ENCODE measurements around the gene BGN. TPM values are rescaled to one million over a fixed set of nuclear protein-coding genes. Genes with fewer than 3 reads are reported as not detected.

Gene BGN
- polyA plus RNA-seq, 3 donors = not detected

DNA sequence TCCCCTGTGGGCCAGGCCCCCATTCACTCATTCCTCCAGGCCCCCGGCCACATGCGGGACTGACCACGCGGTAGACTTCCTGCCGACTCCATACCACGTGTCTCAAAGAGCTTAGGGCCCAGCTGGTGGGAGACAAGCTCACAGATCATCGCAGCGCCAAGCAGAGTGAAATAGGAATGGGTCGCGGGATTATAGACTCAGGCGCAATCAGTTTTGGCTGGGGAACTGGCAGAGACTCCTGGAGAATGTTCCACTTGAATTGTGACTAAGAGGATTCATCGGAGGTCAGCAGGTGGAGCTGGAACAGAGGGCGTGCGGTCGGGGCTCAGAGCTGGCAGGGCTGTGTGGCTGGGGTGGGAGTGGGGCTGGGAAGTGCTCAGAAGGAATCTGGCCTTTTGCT, 38.3 kb downstream of the BGN start:
- 93% methylated on average over 6 of the region's 15 CpGs for WGBS (ENCODE audit: insufficient coverage)

DNA sequence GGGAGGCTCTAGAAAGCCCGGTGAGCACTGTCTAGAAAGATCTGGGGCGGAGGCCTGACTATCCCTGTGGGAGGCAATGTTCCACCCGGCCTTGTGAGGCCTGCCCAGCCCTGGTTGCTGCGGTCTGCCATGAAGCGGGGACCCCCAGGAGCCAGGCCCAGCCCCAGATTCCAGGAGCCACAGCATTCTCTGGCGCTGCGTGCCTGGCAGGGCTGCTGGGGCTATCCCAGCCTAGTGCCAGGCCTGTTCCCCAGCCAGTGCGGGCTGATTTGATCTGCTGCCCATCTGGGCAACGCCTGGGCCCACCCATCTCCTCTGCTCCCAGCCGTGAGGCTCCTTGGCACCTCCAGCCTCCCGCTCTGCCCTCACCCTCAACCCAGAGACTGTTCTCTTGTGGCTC, 42.3 kb downstream of the BGN start:
- Mint-ChIP-seq H3K4me3 (no peak overlapping the region), H3K27me3 (ENCODE audit: low read depth in 3 of 3) (peaks cover 5 to 24% (median 6%) of the 10 kb centered on the region in 3 donors), H3K4me1 (no peaks in the 10 kb centered on the region), H3K9me3 (peaks cover 0 to 2% (median 0%) of the 10 kb centered on the region in 7 donors), H3K36me3 (no peaks in the 10 kb centered on the region), H3K27ac (no peak overlapping the region)
- Histone ChIP-seq H2AFZ (ENCODE audit: insufficient read depth, low read depth, low read length, poor library complexity, severe bottlenecking) (no peak overlapping the region), H3K79me2 (ENCODE audit: insufficient read depth, low read length) (no peaks in the 10 kb centered on the region), H3K4me1 (ENCODE audit: control insufficient read depth in 1 of 2, insufficient read depth in 2 of 2, low read length in 2 of 2) (no peaks in the 10 kb centered on the region), H3K27me3 (ENCODE audit: control insufficient read depth in 2 of 2, insufficient read depth in 2 of 2, low read length in 2 of 2) (no peaks in the 10 kb centered on the region), H3K9ac (ENCODE audit: insufficient read depth, low read length, poor library complexity, severe bottlenecking) (no peak overlapping the region), H3K9me3 (replicated peaks in 1 of 2; ENCODE audit: control insufficient read depth in 1 of 2, insufficient read depth in 1 of 2, low read length in 2 of 2) (no peaks in the 10 kb centered on the region), H3K27ac (ENCODE audit: low read depth in 1 of 2, low read length in 2 of 2) (no peak overlapping the region), H4K20me1 (ENCODE audit: insufficient read depth, low read length) (no peaks in the 10 kb centered on the region), H3K36me3 (replicated peaks in 1 of 2; ENCODE audit: control insufficient read depth in 1 of 2, insufficient read depth in 2 of 2, low read length in 2 of 2) (no peaks in the 10 kb centered on the region), H3K4me3 (replicated peaks in 1 of 3; ENCODE audit: low read depth in 2 of 3, low read length in 3 of 3) (no peak overlapping the region), H3K4me2 (replicated peaks; ENCODE audit: extremely low read depth, low read length, poor library complexity, severe bottlenecking) (no peak overlapping the region)
- TF ChIP-seq, protein P1, sequence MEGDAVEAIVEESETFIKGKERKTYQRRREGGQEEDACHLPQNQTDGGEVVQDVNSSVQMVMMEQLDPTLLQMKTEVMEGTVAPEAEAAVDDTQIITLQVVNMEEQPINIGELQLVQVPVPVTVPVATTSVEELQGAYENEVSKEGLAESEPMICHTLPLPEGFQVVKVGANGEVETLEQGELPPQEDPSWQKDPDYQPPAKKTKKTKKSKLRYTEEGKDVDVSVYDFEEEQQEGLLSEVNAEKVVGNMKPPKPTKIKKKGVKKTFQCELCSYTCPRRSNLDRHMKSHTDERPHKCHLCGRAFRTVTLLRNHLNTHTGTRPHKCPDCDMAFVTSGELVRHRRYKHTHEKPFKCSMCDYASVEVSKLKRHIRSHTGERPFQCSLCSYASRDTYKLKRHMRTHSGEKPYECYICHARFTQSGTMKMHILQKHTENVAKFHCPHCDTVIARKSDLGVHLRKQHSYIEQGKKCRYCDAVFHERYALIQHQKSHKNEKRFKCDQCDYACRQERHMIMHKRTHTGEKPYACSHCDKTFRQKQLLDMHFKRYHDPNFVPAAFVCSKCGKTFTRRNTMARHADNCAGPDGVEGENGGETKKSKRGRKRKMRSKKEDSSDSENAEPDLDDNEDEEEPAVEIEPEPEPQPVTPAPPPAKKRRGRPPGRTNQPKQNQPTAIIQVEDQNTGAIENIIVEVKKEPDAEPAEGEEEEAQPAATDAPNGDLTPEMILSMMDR (IDR thresholded peaks at IDR 0.05) = no peak
- WGBS (ENCODE audit: insufficient coverage) = 97% methylated on average over 9 of the region's 11 CpGs
- intact Hi-C loops (cut with micrococcal nuclease) = loop anchor here in 1 of 2 donors (5.0 kb wide), 1 partner anchor 130 kb away; no protein-coding TSS in a partner anchor
- DNase-seq = no peak

More for the DNA sequence above, 38.3 kb downstream of the BGN start:
- TF ChIP-seq, protein P1 (IDR thresholded peaks at IDR 0.05) = no peak
- Histone ChIP-seq H2AFZ (ENCODE audit: insufficient read depth, low read depth, low read length, poor library complexity, severe bottlenecking) (no peak overlapping the region), H3K27me3 (ENCODE audit: control insufficient read depth in 2 of 2, insufficient read depth in 2 of 2, low read length in 2 of 2) (no peaks in the 10 kb centered on the region), H3K79me2 (ENCODE audit: insufficient read depth, low read length) (no peaks in the 10 kb centered on the region), H3K4me3 (replicated peaks in 1 of 3; ENCODE audit: low read depth in 2 of 3, low read length in 3 of 3) (no peak overlapping the region), H3K9ac (ENCODE audit: insufficient read depth, low read length, poor library complexity, severe bottlenecking) (no peak overlapping the region), H3K4me1 (ENCODE audit: control insufficient read depth in 1 of 2, insufficient read depth in 2 of 2, low read length in 2 of 2) (no peaks in the 10 kb centered on the region), H3K36me3 (replicated peaks in 1 of 2; ENCODE audit: control insufficient read depth in 1 of 2, insufficient read depth in 2 of 2, low read length in 2 of 2) (no peaks in the 10 kb centered on the region), H3K4me2 (replicated peaks; ENCODE audit: extremely low read depth, low read length, poor library complexity, severe bottlenecking) (no peak overlapping the region), H3K27ac (ENCODE audit: low read depth in 1 of 2, low read length in 2 of 2) (no peak overlapping the region), H4K20me1 (ENCODE audit: insufficient read depth, low read length) (no peaks in the 10 kb centered on the region), H3K9me3 (replicated peaks in 1 of 2; ENCODE audit: control insufficient read depth in 1 of 2, insufficient read depth in 1 of 2, low read length in 2 of 2) (no peaks in the 10 kb centered on the region)
- DNase-seq = no peak
- intact Hi-C loops (cut with micrococcal nuclease) = no loop called here
- no peaks in the 10 kb centered on the region for H3K36me3 Mint-ChIP-seq
- H3K27ac Mint-ChIP-seq = peak overlapping the region in 1 of 7 donors; percentile 85
- peaks cover 2 to 22% (median 5%) of the 10 kb centered on the region in 3 donors for H3K27me3 Mint-ChIP-seq (ENCODE audit: low read depth in 3 of 3)
- H3K9me3 Mint-ChIP-seq = no peaks in the 10 kb centered on the region
- no peak overlapping the region for H3K4me3 Mint-ChIP-seq
- H3K4me1 Mint-ChIP-seq = no peaks in the 10 kb centered on the region

Data from CD14-positive monocyte (primary cell).